GM18519 (cell line): ENCODE data around the gene CIRBP.

Experiments used
- ATAC-seq: cut with Tn5 transposase; IDR thresholded peaks from one replicate; pipeline ENCODE4 v1.9.1; 2021; ENCODE audit warnings: mild to moderate bottlenecking, moderate library complexity; ENCODE audit not compliant: unreplicated experiment, low FRiP score

Gene CIRBP

GRCh38 chr19:1266129-1266915 is 2.8 kb upstream of the CIRBP start:
- no peak for ATAC-seq

GRCh38 chr19:1266916-1267476 is 2.1 kb upstream of the CIRBP start:
- no peak for ATAC-seq

GRCh38 chr19:1267477-1268225 is 1.5 kb upstream of the CIRBP start:
- no peak for ATAC-seq

- no peak for ATAC-seq
These were observed 687 bp upstream of the CIRBP start for GRCh38 chr19:1268226-1269064.

- ATAC-seq = peak; percentile 17
These were observed 513 bp downstream of the CIRBP start for GRCh38 chr19:1269478-1270212.

GRCh38 chr19:1270213-1270853 is 1.2 kb downstream of the CIRBP start:
- no peak for ATAC-seq

GRCh38 chr19:1270854-1271527 is 1.9 kb downstream of the CIRBP start:
- ATAC-seq = no peak

GRCh38 chr19:1271528-1272422 is 2.6 kb downstream of the CIRBP start:
- ATAC-seq = no peak

- no peak for ATAC-seq
These were observed 3.5 kb downstream of the CIRBP start for GRCh38 chr19:1272423-1273262.

- no peak for ATAC-seq
These were observed 4.3 kb downstream of the CIRBP start for GRCh38 chr19:1273263-1274041.

GRCh38 chr19:1274081-1274851 is 5.1 kb downstream of the CIRBP start:
- ATAC-seq = no peak

- ATAC-seq = no peak
These were observed 5.7 kb downstream of the CIRBP start for GRCh38 chr19:1274852-1275259.

- ATAC-seq = peak; percentile 57
These were observed 6.3 kb downstream of the CIRBP start, which contains the start of gene FAM174C for GRCh38 chr19:1275260-1275975. Gene FAM174C (plus strand): TSS chr19:1275530. CDS start chr19:1275550, 20 bp downstream.

GRCh38 chr19:1275976-1276627 is 7.0 kb downstream of the CIRBP start:
- no peak for ATAC-seq
